22Rv1 (cell line): ENCODE results near the gene FILIP1L.

Experiments
- CTCF ChIP-seq: fragments of 450-650 bp; IDR thresholded peaks from 2 replicates; pipeline ENCODE4 v1.5.1; 2017; ENCODE audit warnings: mild to moderate bottlenecking
- ZFX ChIP-seq: fragments of 450-650 bp; IDR thresholded peaks from 2 replicates; pipeline ENCODE4 v1.6.1; 2017; ENCODE audit warnings: antibody characterized with exemption, borderline replicate concordance

- TF ChIP-seq CTCF: no peak
- no peak for TF ChIP-seq ZFX
Measured at GRCh38 chr3:99965077-99965476, 149.2 kb downstream of the FILIP1L start.
